Fibroblast of lung (primary cell): ENCODE results near the gene GGTLC1.

Source experiments
- CTCF ChIP-seq, 2 donors: IDR thresholded peaks in 1 of 2; conservative IDR thresholded peaks in 1 of 2; 1 replicate in 1 of 2; 2 replicates in 1 of 2; pipeline ENCODE4 v1.5.1; 2011 to 2012; ENCODE audit warnings: low read length in 2 of 2, control low read depth in 1 of 2, inconsistent platforms in 1 of 2, low read depth in 1 of 2, mild to moderate bottlenecking in 1 of 2
- EZH2 ChIP-seq: IDR thresholded peaks from 2 replicates; pipeline ENCODE4 v1.5.1; 2012; ENCODE audit warnings: low read length, control low read depth, mild to moderate bottlenecking; ENCODE audit errors: missing control alignments

GRCh38 chr20:24017458-24017755, 28.8 kb upstream of the GGTLC1 start:
- TF ChIP-seq CTCF (conservative IDR thresholded peaks at IDR 0.05 in 1 of 2, IDR thresholded peaks at IDR 0.05 in 1 of 2; ENCODE audit: low read depth in 1 of 2, low read length in 2 of 2) (no peak), EZH2 (no peak)
